Measurements from ENCODE around the gene EDNRA. TPM values are rescaled to one million over a fixed set of nuclear protein-coding genes. Genes with fewer than 3 reads are reported as not detected.

EDNRA gene
- total and polyA plus RNA-seq, 4 experiments from 2014 or later: not detected

- POLR2A ChIA-PET (ENCODE audit: partially characterized antibody): no interaction called here
- intact Hi-C loops (cut with micrococcal nuclease): no loop called here
- no peak for DNase-seq
Measured at GRCh38 chr4:147560625-147561024, 79.7 kb downstream of the EDNRA start.

GRCh38 chr4:147566762-147567161 lies 85.9 kb downstream of the EDNRA start:
- no peak overlapping the region for H3K4me3 ChIP-seq (ENCODE audit: low read length in 2 of 2)
- ChIA-PET POLR2A (ENCODE audit: partially characterized antibody) (no interaction called here), CTCF (ENCODE audit: partially characterized antibody) (interaction anchor here (0.9 kb wide), 1 partner anchor 10 kb away, joined by 3 read pairs; no protein-coding TSS in a partner anchor)
- H3K36me3 ChIP-seq (ENCODE audit: insufficient read depth, low read length): no peaks in the 10 kb centered on the region
- H3K4me1 ChIP-seq (ENCODE audit: insufficient read depth, low read length): no peaks in the 10 kb centered on the region
- H3K9me3 ChIP-seq (ENCODE audit: control insufficient read depth in 1 of 2, low read length in 2 of 2): no peaks in the 10 kb centered on the region
- Mint-ChIP-seq H3K4me1 (no peaks in the 10 kb centered on the region), H3K9me3 (peaks cover 0 to 4% (median 0%) of the 10 kb centered on the region in 8 donors), H3K27ac (no peak overlapping the region), H3K36me3 (no peaks in the 10 kb centered on the region), H3K4me3 (no peak overlapping the region), H3K27me3 (peaks cover 1 to 13% of the 10 kb centered on the region in 2 donors)
- DNase-seq: no peak
- no peaks in the 10 kb centered on the region for H3K27me3 ChIP-seq (ENCODE audit: insufficient read depth, low read length)
- no peak overlapping the region for H3K27ac ChIP-seq (ENCODE audit: low read depth, low read length)
- intact Hi-C loops (cut with micrococcal nuclease): no loop called here

More at GRCh38 chr4:147560625-147561024, 79.7 kb downstream of the EDNRA start:
- H3K9me3 Mint-ChIP-seq: peaks cover 0 to 2% (median 0%) of the 10 kb centered on the region in 8 donors
- Histone ChIP-seq H3K27ac (ENCODE audit: low read depth, low read length) (no peak overlapping the region), H3K4me3 (ENCODE audit: low read length in 2 of 2) (no peak overlapping the region), H3K4me1 (ENCODE audit: insufficient read depth, low read length) (no peaks in the 10 kb centered on the region), H3K27me3 (ENCODE audit: insufficient read depth, low read length) (no peaks in the 10 kb centered on the region), H3K9me3 (ENCODE audit: control insufficient read depth in 1 of 2, low read length in 2 of 2) (no peaks in the 10 kb centered on the region), H3K36me3 (ENCODE audit: insufficient read depth, low read length) (no peaks in the 10 kb centered on the region)
- H3K4me1 Mint-ChIP-seq: no peaks in the 10 kb centered on the region
- CTCF ChIA-PET (ENCODE audit: partially characterized antibody): no interaction called here
- H3K4me3 Mint-ChIP-seq: no peak overlapping the region
- H3K36me3 Mint-ChIP-seq: no peaks in the 10 kb centered on the region
- H3K27ac Mint-ChIP-seq: no peak overlapping the region
- H3K27me3 Mint-ChIP-seq: peaks cover 4 to 8% of the 10 kb centered on the region in 2 donors

GRCh38 chr4:147567276-147567675 lies 86.4 kb downstream of the EDNRA start:
- no peaks in the 10 kb centered on the region for H3K36me3 Mint-ChIP-seq
- no peak overlapping the region for H3K27ac Mint-ChIP-seq
- peaks cover 1 to 13% of the 10 kb centered on the region in 2 donors for H3K27me3 Mint-ChIP-seq
- intact Hi-C loops (cut with micrococcal nuclease): no loop called here
- Histone ChIP-seq H3K4me1 (ENCODE audit: insufficient read depth, low read length) (no peaks in the 10 kb centered on the region), H3K4me3 (ENCODE audit: low read length in 2 of 2) (no peak overlapping the region), H3K27me3 (ENCODE audit: insufficient read depth, low read length) (no peaks in the 10 kb centered on the region), H3K27ac (ENCODE audit: low read depth, low read length) (no peak overlapping the region), H3K9me3 (ENCODE audit: control insufficient read depth in 1 of 2, low read length in 2 of 2) (no peaks in the 10 kb centered on the region), H3K36me3 (ENCODE audit: insufficient read depth, low read length) (no peaks in the 10 kb centered on the region)
- peaks cover 0 to 4% (median 0%) of the 10 kb centered on the region in 8 donors for H3K9me3 Mint-ChIP-seq
- DNase-seq: no peak
- POLR2A ChIA-PET (ENCODE audit: partially characterized antibody): no interaction called here
- H3K4me3 Mint-ChIP-seq: no peak overlapping the region
- CTCF ChIA-PET (ENCODE audit: partially characterized antibody): interaction anchor here (0.9 kb wide), 1 partner anchor 11 kb away, joined by 3 read pairs; no protein-coding TSS in a partner anchor
- H3K4me1 Mint-ChIP-seq: no peaks in the 10 kb centered on the region

GRCh38 chr4:147570616-147571015 lies 89.7 kb downstream of the EDNRA start:
- no peaks in the 10 kb centered on the region for H3K36me3 ChIP-seq (ENCODE audit: insufficient read depth, low read length)
- H3K9me3 ChIP-seq (ENCODE audit: control insufficient read depth in 1 of 2, low read length in 2 of 2): no peaks in the 10 kb centered on the region
- no peaks in the 10 kb centered on the region for H3K4me1 ChIP-seq (ENCODE audit: insufficient read depth, low read length)
- H3K27ac Mint-ChIP-seq: no peak overlapping the region
- H3K4me3 ChIP-seq (ENCODE audit: low read length in 2 of 2): no peak overlapping the region
- H3K36me3 Mint-ChIP-seq: no peaks in the 10 kb centered on the region
- no peak overlapping the region for H3K27ac ChIP-seq (ENCODE audit: low read depth, low read length)
- DNase-seq: no peak
- H3K27me3 Mint-ChIP-seq: peaks cover 1 to 11% of the 10 kb centered on the region in 2 donors
- H3K27me3 ChIP-seq (ENCODE audit: insufficient read depth, low read length): no peaks in the 10 kb centered on the region
- POLR2A ChIA-PET (ENCODE audit: partially characterized antibody): no interaction called here
- H3K9me3 Mint-ChIP-seq: peaks cover 0 to 2% (median 0%) of the 10 kb centered on the region in 8 donors
- H3K4me3 Mint-ChIP-seq: no peak overlapping the region
- intact Hi-C loops (cut with micrococcal nuclease): no loop called here
- CTCF ChIA-PET (ENCODE audit: partially characterized antibody): no interaction called here
- H3K4me1 Mint-ChIP-seq: no peaks in the 10 kb centered on the region

GRCh38 chr4:147571036-147571770 lies 90.3 kb downstream of the EDNRA start:
- intact Hi-C loops (cut with micrococcal nuclease): no loop called here
- Histone ChIP-seq H3K9me3 (ENCODE audit: control insufficient read depth in 1 of 2, low read length in 2 of 2) (no peaks in the 10 kb centered on the region), H3K4me1 (ENCODE audit: insufficient read depth, low read length) (no peaks in the 10 kb centered on the region), H3K27me3 (ENCODE audit: insufficient read depth, low read length) (no peaks in the 10 kb centered on the region), H3K36me3 (ENCODE audit: insufficient read depth, low read length) (no peaks in the 10 kb centered on the region), H3K27ac (ENCODE audit: low read depth, low read length) (no peak overlapping the region), H3K4me3 (ENCODE audit: low read length in 2 of 2) (no peak overlapping the region)
- Mint-ChIP-seq H3K4me1 (peaks cover 0 to 1% (median 0%) of the 10 kb centered on the region in 4 donors), H3K9me3 (peaks cover 0 to 1% (median 0%) of the 10 kb centered on the region in 8 donors), H3K4me3 (no peak overlapping the region), H3K27ac (no peak overlapping the region), H3K36me3 (no peaks in the 10 kb centered on the region), H3K27me3 (peaks cover 1 to 13% of the 10 kb centered on the region in 2 donors)
- CTCF ChIA-PET (ENCODE audit: partially characterized antibody): no interaction called here
- POLR2A ChIA-PET (ENCODE audit: partially characterized antibody): no interaction called here
- DNase-seq: no peak

GRCh38 chr4:147576084-147576483 lies 95.2 kb downstream of the EDNRA start:
- intact Hi-C loops (cut with micrococcal nuclease): no loop called here
- peaks cover 0 to 6% (median under 1%) of the 10 kb centered on the region in 8 donors for H3K9me3 Mint-ChIP-seq
- POLR2A ChIA-PET (ENCODE audit: partially characterized antibody): no interaction called here
- no peak overlapping the region for H3K4me3 Mint-ChIP-seq
- no peaks in the 10 kb centered on the region for H3K36me3 Mint-ChIP-seq
- no peak overlapping the region for H3K27ac Mint-ChIP-seq
- no peak for DNase-seq
- no peaks in the 10 kb centered on the region for H3K4me1 ChIP-seq (ENCODE audit: insufficient read depth, low read length)
- no peak overlapping the region for H3K4me3 ChIP-seq (ENCODE audit: low read length in 2 of 2)
- peaks cover 2 to 9% of the 10 kb centered on the region in 2 donors for H3K27me3 Mint-ChIP-seq
- no peaks in the 10 kb centered on the region for H3K36me3 ChIP-seq (ENCODE audit: insufficient read depth, low read length)
- no peaks in the 10 kb centered on the region for H3K9me3 ChIP-seq (ENCODE audit: control insufficient read depth in 1 of 2, low read length in 2 of 2)
- peaks cover 0 to 1% (median 0%) of the 10 kb centered on the region in 4 donors for H3K4me1 Mint-ChIP-seq
- CTCF ChIA-PET (ENCODE audit: partially characterized antibody): no interaction called here
- H3K27me3 ChIP-seq (ENCODE audit: insufficient read depth, low read length): no peaks in the 10 kb centered on the region
- no peak overlapping the region for H3K27ac ChIP-seq (ENCODE audit: low read depth, low read length)

GRCh38 chr4:147578051-147578476 lies 97.2 kb downstream of the EDNRA start:
- peaks cover 0 to 1% (median 0%) of the 10 kb centered on the region in 4 donors for H3K4me1 Mint-ChIP-seq

More at GRCh38 chr4:147578051-147578476, 97.2 kb downstream of the EDNRA start:
- ChIA-PET CTCF (ENCODE audit: partially characterized antibody) (no interaction called here), POLR2A (ENCODE audit: partially characterized antibody) (no interaction called here)
- Histone ChIP-seq H3K4me1 (ENCODE audit: insufficient read depth, low read length) (no peaks in the 10 kb centered on the region), H3K36me3 (ENCODE audit: insufficient read depth, low read length) (no peaks in the 10 kb centered on the region), H3K27me3 (ENCODE audit: insufficient read depth, low read length) (no peaks in the 10 kb centered on the region), H3K9me3 (ENCODE audit: control insufficient read depth in 1 of 2, low read length in 2 of 2) (no peaks in the 10 kb centered on the region), H3K4me3 (ENCODE audit: low read length in 2 of 2) (no peak overlapping the region), H3K27ac (ENCODE audit: low read depth, low read length) (no peak overlapping the region)
- Mint-ChIP-seq H3K4me3 (no peak overlapping the region), H3K36me3 (no peaks in the 10 kb centered on the region), H3K9me3 (peaks cover 0 to 6% (median under 1%) of the 10 kb centered on the region in 8 donors), H3K27me3 (peaks cover 2 to 11% of the 10 kb centered on the region in 2 donors), H3K27ac (no peak overlapping the region)
- intact Hi-C loops (cut with micrococcal nuclease): no loop called here
- no peak for DNase-seq

Measured in CD4-positive, alpha-beta memory T cell (primary cell).